GM23338 (cell line): Measurements from ENCODE around the gene RAB39A. TPM values are rescaled to one million over a fixed set of nuclear protein-coding genes. Genes with fewer than 3 reads are reported as not detected.

Source experiments
- ATAC-seq: fragments of 200-7000 bp; cut with Tn5 transposase; 3 replicates; pipeline ENCODE4 v1.9.1; 2020
- DNase-seq: peaks from one replicate; pipeline ENCODE4 v3.0.0-alpha.2; 2015; ENCODE audit warnings: low spot score
- H2AFZ ChIP-seq: fragments of 200-600 bp; sonication (generic); 2 replicates; pipeline ENCODE4 v1.8.0; 2016; ENCODE audit warnings: antibody characterized with exemption, mild to moderate bottlenecking, moderate library complexity
- H3F3A ChIP-seq: fragments of 200-600 bp; sonication (generic); replicated peaks from 2 replicates; pipeline ENCODE4 v1.8.0; 2017; ENCODE audit warnings: antibody characterized with exemption, mixed run types, low read depth
- H3K27ac ChIP-seq: fragments of 200-600 bp; sonication (generic); 2 replicates; pipeline ENCODE4 v1.6.1; 2016; ENCODE audit warnings: low read depth
- H3K27me3 ChIP-seq: fragments of 200-600 bp; sonication (generic); 2 replicates; pipeline ENCODE4 v1.8.0; 2016; ENCODE audit warnings: mild to moderate bottlenecking, mixed run types, moderate library complexity; ENCODE audit not compliant: insufficient read depth
- H3K36me3 ChIP-seq: fragments of 200-600 bp; sonication (generic); 2 replicates; pipeline ENCODE4 v1.8.0; 2016; ENCODE audit warnings: mild to moderate bottlenecking; ENCODE audit not compliant: insufficient read depth
- H3K4me1 ChIP-seq: fragments of 200-600 bp; sonication (generic); 2 replicates; pipeline ENCODE4 v1.8.0; 2016; ENCODE audit warnings: mild to moderate bottlenecking, moderate library complexity; ENCODE audit not compliant: insufficient read depth
- H3K4me2 ChIP-seq: fragments of 200-600 bp; sonication (generic); 2 replicates; pipeline ENCODE4 v1.7.1; 2017; ENCODE audit warnings: mixed run types
- H3K4me3 ChIP-seq: fragments of 200-600 bp; sonication (generic); 2 replicates; pipeline ENCODE4 v1.6.1; 2016; ENCODE audit warnings: mixed run types
- H3K79me2 ChIP-seq: fragments of 200-600 bp; sonication (generic); replicated peaks from 2 replicates; pipeline ENCODE4 v1.8.0; 2017; ENCODE audit warnings: mild to moderate bottlenecking; ENCODE audit not compliant: insufficient read depth
- H3K9me2 ChIP-seq: fragments of 200-600 bp; sonication (generic); 2 replicates; pipeline ENCODE4 v1.8.0; 2017; ENCODE audit not compliant: insufficient read depth
- H4K20me1 ChIP-seq: fragments of 200-600 bp; sonication (generic); replicated peaks from 2 replicates; pipeline ENCODE4 v1.8.0; 2017; ENCODE audit warnings: mild to moderate bottlenecking; ENCODE audit not compliant: insufficient read depth
- H3K27ac Mint-ChIP-seq: 2 replicates; pipeline ENCODE4 v1.8.0; 2020; ENCODE audit warnings: inconsistent platforms, mild to moderate bottlenecking, moderate library complexity, mixed read lengths
- H3K27me3 Mint-ChIP-seq: 3 replicates; pipeline ENCODE4 v1.8.0; 2022; ENCODE audit warnings: low read depth, mild to moderate bottlenecking, moderate library complexity, mixed read lengths, inconsistent platforms; ENCODE audit not compliant: insufficient read depth, poor library complexity
- H3K36me3 Mint-ChIP-seq: 3 replicates; pipeline ENCODE4 v1.8.0; 2021; ENCODE audit warnings: low read depth, mild to moderate bottlenecking, inconsistent platforms, moderate library complexity, mixed read lengths
- H3K4me1 Mint-ChIP-seq: 3 replicates; pipeline ENCODE4 v1.8.0; 2020; ENCODE audit warnings: mild to moderate bottlenecking, inconsistent platforms, mixed read lengths
- H3K4me3 Mint-ChIP-seq: 3 replicates; pipeline ENCODE4 v1.8.0; 2021; ENCODE audit warnings: moderate library complexity, mild to moderate bottlenecking, inconsistent platforms, mixed read lengths
- H3K9me3 Mint-ChIP-seq: 3 replicates; pipeline ENCODE4 v1.8.0; 2020; ENCODE audit warnings: moderate library complexity, mild to moderate bottlenecking, inconsistent platforms, mixed read lengths
- CTCF ChIP-seq, 2 experiments: fragments of 200-600 bp in 1 of 2; sonication (generic) in 1 of 2; conservative IDR thresholded peaks; 2 replicates each; pipeline versions ENCODE4 v1.5.1 to v1.6.1; 2016 to 2017; ENCODE audit warnings: antibody characterized with exemption in 2 of 2, low read depth in 2 of 2, mild to moderate bottlenecking in 2 of 2, moderate library complexity in 1 of 2
- EZH2 ChIP-seq: fragments of 200-600 bp; sonication (generic); IDR thresholded peaks from one replicate; pipeline ENCODE4 v1.8.0; 2017; ENCODE audit warnings: antibody characterized with exemption, mild to moderate bottlenecking, low read depth; ENCODE audit not compliant: unreplicated experiment
- NANOG ChIP-seq: IDR thresholded peaks from 2 replicates; pipeline ENCODE4 v1.6.1; 2016; ENCODE audit warnings: antibody characterized with exemption, borderline replicate concordance
- POLR2AphosphoS5 ChIP-seq: IDR thresholded peaks from 2 replicates; pipeline ENCODE4 v1.6.1; 2016; ENCODE audit warnings: antibody characterized with exemption, low read depth
- STAT1 ChIP-seq: IDR thresholded peaks from one replicate; pipeline ENCODE4 v1.6.1; 2016; ENCODE audit warnings: antibody characterized with exemption; ENCODE audit not compliant: unreplicated experiment
- ZNF462 ChIP-seq: fragments of 250-450 bp; sonication (Bioruptor Pico); IDR thresholded peaks from 2 replicates; pipeline ENCODE4 v1.5.0; 2020; ENCODE audit warnings: mild to moderate bottlenecking, moderate library complexity
- polyA plus RNA-seq: library from polyadenylated mRNA; unstranded; fragments of >200 nt; fragmentation: Nextera tagmentation; extraction: Ambion mirVana; gene quantifications from 2 replicates; pipeline ENCODE4 v1.2.1, GENCODE V29; 2016
- total RNA-seq: library from RNA; depleted of rRNA; stranded (reverse); fragments of >200 nt; shearing (Covaris generic); gene quantifications from 2 replicates; pipeline ENCODE4 v1.2.3, GENCODE V29; 2014

The RAB39A gene
- total and polyA plus RNA-seq, 2 experiments from 2014 or later = 4.5 to 26.3 TPM

GRCh38 chr11:107991868-107992414 is 63.7 kb downstream of the RAB39A start (continued):
- TF ChIP-seq ZNF462 (CRISPR knock-in tag) = no peak

GRCh38 chr11:107996006-107996776 is 67.9 kb downstream of the RAB39A start:
- Histone ChIP-seq H4K20me1 (no peaks in the 10 kb centered on the region), H3K27ac (no peak overlapping the region), H3F3A (no peaks in the 10 kb centered on the region), H3K4me1 (peaks cover 11% of the 10 kb centered on the region), H3K4me2 (no peak overlapping the region), H3K79me2 (no peaks in the 10 kb centered on the region), H3K9me2 (no peaks in the 10 kb centered on the region), H3K27me3 (no peaks in the 10 kb centered on the region), H3K36me3 (no peaks in the 10 kb centered on the region), H2AFZ (no peak overlapping the region), H3K4me3 (no peak overlapping the region)
- no peaks in the 10 kb centered on the region; the same call in 2 of the 3 replicates for H3K9me3 Mint-ChIP-seq
- no peak overlapping the region for H3K4me3 Mint-ChIP-seq
- peaks cover 10% of the 10 kb centered on the region for H3K27me3 Mint-ChIP-seq
- ATAC-seq (no peak), DNase-seq (no peak)
- no peak overlapping the region for H3K27ac Mint-ChIP-seq
- peaks cover 18% of the 10 kb centered on the region for H3K4me1 Mint-ChIP-seq
- TF ChIP-seq STAT1 (no peak), POLR2AphosphoS5 (no peak), ZNF462 (CRISPR knock-in tag) (no peak), EZH2 (no peak), NANOG (no peak), CTCF (conservative IDR thresholded peaks at IDR 0.05; ENCODE audit: low read depth in 2 of 2) (no peak)
- no peaks in the 10 kb centered on the region for H3K36me3 Mint-ChIP-seq
